Measurements from ENCODE around the gene ADAMTS2. TPM values are rescaled to one million over a fixed set of nuclear protein-coding genes. Genes with fewer than 3 reads are reported as not detected.

The ADAMTS2 gene
- polyA plus RNA-seq, 1 donor, result 7.8 TPM

GRCh38 chr5:179140293-179140692, 205.0 kb downstream of the ADAMTS2 start:
- no peak for DNase-seq

DNA sequence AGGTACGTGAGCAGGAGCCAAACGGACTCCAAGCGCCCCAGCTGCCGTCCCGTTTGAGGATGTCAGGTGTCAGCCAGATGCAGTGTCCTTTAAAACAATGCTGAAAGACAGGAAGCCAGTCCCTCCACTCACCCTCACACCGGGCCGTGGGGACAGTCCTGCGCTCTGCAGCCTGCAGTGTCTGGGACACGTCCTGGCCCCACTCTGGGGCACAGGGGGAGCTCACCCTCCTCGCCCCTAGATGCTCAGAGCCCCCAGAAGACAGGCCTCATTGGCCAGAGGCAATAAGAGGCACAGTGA, 205.4 kb downstream of the ADAMTS2 start:
- DNase-seq, result no peak

DNA sequence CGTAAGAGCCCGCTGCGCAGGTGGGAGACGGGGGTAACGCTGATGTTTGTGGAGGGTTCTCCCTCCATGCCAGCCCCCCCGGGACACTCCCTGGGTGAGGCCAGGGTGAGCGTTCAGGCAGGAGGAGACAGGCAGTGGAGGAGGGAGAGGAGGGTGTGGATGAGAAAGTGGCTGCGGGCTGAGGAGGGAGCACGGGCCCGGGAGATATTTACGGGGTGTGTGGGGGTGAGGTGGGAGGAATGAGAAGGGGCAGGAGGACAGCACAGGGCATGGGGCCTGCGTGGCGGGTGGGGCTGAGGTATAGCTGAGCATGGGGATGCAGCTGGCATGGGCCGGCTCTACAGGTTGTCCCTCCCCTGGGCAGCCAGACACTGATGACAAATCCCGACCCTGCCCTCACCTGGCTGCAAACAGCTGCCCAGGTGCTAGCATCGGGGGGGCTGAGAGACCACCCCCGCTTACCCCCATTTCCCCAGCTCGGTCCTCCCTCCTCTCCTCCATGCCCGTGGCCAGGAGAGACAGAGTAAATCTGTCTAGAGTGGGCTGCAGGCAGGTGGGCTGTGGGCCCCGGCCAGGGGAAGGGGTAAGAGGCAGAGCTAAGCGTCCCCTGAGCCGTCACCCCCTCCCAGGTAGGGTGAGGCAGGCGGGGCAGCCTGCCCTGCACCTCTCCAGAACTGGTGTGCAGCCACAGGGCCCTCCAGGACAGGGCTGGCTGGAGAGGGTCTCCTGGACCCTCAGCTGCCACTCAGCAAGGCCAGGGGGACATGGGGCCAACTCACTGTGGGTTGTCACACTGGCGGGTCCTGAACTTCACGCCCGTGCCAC, 205.9 kb downstream of the ADAMTS2 start:
- DNase-seq, result no peak

- no peak for DNase-seq
Measured at GRCh38 chr5:179138568-179138925, 206.7 kb downstream of the ADAMTS2 start.

DNA sequence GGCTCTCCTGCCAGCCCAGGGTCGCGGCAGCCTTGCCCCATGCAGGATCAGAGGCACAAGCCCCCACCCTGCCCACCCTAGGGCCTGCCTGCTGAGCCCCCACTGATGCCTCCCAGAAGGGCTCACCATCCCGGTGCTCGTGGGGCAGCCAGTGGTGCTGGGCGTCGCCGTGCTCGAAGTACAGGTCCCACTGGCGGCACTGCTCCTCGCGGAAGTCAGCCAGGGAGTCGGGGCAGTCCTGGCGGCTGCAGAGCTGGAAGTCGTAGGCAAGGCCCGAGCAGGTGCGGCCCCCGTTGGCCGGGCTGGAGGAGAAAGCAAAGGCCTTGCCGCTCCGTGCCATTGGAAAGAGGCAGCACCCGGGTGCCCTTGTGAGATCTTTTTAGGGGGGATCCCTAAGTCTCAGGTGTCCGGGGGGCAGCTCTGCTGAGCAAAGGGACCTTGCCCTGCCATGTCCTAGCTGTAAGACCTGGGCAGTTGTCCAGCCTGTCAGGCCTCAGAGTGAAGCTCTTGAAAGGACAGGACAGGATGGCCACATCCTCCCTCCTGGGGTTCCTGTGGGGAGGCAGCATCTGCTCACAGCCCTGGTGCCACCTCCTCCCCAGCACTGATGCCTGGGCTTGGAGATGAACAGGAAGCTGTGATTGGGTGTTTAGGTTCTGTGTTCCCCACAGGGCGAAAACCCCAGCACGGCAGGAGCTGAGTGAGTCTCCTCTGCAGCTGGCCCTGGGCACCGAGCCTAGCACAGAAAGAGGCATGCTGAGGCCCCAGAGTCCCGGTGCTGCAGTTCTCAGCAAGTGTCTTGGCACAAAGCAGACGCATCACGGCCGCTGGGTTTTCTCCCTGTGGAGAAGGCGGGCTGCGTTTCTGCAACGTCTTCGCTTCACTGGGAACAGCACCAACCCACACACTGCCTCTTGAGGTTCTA, 207.4 kb downstream of the ADAMTS2 start:
- no peak for DNase-seq

GRCh38 chr5:179137016-179137642, 208.1 kb downstream of the ADAMTS2 start:
- no peak for DNase-seq

GRCh38 chr5:179135441-179136215, 209.6 kb downstream of the ADAMTS2 start:
- no peak for DNase-seq

DNA sequence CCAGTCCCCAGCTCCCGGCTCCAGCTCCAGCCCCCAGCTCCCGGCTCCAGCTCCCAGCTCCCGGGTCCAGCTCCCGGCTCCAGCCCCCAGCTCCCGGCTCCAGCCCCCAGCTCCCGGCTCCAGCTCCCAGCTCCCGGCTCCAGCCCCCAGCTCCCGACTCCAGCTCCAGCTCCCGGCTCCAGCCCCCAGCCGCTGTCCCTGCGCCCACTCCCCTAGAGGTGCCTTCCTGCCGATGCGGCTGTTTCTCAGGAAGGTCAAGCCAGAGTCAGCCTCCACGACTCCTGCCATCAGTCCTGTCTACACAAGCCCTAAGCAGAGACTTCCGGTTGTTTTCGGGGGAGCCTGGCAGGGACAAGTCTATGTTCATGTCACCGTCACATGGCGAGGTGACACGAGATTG, 210.3 kb downstream of the ADAMTS2 start:
- no peak for DNase-seq

DNA sequence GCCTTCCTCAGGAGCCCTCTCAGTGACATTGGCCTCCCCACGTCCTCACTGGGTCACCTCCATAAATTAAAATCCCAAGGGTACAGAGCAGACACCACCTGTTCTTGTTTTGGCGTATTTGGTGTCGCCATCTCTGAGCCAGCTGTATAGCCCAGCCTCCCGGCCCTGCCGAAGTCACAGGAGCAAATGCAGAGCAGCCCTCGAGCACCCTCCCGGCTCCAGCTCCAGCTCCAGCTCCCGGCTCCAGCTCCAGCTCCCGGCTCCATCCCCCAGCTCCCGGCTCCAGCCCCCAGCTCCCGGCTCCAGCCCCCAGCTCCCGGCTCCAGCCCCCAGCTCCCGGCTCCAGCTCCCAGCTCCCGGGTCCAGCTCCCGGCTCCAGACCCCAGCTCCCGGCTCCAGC, 210.8 kb downstream of the ADAMTS2 start:
- no peak for DNase-seq

GRCh38 chr5:179132586-179133355, 212.5 kb downstream of the ADAMTS2 start:
- DNase-seq, result no peak

DNA sequence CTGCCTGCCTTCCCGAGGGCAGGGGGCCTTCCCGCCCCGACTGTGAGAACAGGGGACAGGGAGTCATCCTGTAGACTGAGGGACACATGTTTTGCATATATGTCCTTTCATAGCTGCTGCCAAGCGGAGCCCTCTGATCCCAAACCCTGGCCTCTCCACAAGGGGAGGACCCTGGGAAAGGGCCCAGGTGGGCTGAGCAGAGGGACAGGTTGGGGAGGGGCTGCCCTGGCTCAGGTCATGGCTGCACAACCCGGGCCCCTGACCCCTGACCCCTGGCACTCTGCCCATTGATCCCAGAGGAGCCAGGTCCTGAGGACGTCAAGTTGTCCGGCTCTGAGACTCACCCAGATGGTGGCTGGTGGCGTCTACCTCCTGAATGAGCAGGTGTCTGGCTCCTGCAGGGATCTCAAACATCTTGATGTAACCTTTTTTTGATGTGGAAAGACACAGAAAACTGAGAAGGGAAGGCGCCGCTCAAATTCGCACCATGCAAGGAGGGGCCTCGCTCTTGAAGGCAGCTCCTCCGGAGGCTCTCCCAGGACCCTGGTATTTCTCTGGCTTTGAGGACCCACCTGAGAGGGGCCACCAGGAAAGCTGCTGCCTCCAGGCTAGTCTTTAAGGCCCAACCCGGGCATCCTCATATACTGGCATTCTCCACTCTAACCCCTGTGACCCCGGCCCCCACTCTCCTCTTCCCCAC, 213.2 kb downstream of the ADAMTS2 start:
- DNase-seq, result no peak

DNA sequence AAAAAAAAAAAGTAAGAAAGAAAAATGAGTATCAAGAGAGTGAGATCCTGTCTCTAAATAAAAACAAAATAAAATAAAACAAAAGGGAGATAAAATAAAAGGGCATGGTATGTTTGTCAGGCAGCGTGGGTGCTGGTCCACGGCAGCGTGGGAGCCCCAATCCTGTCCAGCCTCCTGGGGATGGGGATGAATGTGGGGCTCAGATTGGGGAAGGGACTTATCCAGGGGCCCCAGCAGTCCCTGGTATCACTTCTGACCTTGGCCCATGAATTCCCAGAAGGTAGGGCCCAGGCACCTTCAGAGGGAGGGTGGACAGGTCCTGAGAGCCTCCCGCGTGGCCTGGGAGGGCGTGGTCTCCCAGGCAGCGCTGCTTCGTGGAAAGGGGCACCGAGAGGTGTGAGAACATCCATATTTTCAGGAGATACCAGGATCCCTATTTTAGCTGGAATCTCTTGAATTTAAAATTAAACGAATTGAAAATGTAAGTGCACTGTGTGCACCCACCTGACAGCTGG, 213.9 kb downstream of the ADAMTS2 start:
- no peak for DNase-seq

DNA sequence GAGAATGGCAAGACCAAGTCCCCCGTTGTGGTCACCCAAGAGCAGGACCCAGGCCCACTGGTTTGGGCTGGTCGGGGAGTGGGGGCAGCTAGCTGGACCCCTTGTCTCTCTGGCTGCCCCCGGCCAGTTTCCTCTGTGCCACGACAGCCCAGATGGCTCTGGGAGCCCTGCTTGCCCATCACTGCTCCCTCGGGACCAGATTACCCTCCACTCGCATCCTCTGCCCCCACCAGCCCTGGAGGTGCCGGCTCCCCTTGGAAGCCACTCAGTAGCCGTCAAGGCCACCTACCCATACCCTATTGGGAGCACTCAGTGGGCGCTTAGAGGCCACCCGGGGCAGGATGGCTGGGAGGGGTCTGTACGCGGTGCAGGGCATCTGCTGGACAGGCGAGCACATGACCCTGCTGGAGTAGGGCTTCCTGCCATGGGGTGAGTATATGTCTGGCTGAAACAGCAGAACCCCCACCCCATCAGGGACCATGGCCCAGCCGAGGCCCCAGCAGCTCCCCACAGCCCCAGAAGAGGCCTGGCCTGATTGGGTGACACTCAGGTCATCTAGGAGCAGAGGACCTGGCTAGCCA, 215.1 kb downstream of the ADAMTS2 start:
- no peak for DNase-seq

DNA sequence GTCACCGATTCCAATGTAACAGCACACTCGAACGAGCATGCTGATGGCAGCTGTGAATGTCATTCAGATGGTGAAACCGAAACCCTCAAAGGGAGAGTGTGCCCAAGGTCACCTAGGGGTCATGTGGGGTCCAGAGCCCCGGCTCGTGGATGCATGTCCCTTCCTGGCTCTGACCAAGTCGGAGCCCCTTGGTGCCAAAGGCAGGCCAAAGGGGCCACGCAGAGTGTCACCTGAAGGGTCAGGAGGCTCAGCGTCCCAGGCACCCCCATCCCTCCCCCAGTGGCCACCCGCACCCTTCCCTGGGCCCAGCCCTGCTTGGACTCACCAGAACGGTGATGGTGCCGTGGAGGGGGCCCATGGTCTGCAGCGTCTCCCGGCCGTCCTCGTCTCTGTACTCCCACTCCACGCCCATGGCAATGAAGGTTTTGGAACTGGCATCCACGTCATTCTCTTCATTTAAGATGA, 215.6 kb downstream of the ADAMTS2 start:
- no peak for DNase-seq

GRCh38 chr5:179128976-179129375, 216.3 kb downstream of the ADAMTS2 start:
- DNase-seq, result no peak

DNA sequence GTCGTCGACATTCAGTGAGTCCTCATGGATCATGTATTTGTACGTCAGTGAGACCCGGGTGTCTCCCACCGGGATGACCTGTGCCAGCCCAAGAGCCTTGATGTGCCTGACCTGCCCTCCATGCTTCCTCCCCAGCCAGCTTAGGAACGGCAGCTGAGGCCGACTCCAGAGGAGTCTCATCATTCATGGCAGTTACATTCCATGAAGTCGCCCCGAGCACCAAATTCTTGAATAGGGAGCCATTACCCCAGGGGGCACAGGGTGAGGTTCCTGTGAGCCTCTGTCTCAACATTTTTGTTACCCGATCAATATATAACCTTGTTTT, 217.3 kb downstream of the ADAMTS2 start:
- DNase-seq, result no peak

- no peak for DNase-seq
Measured at GRCh38 chr5:179127136-179128040, 217.9 kb downstream of the ADAMTS2 start.

GRCh38 chr5:179126506-179126991, 218.7 kb downstream of the ADAMTS2 start:
- DNase-seq, result no peak
